Fibroblast of skin of left biceps (primary cell): ENCODE data around the gene OSTN.
"Not testable (repeated sequence)": the region's sequence is repeated elsewhere in the genome, so short reads cannot be mapped to it uniquely, and the experiment has no call there.

Experiments used
- DNase-seq, 2 experiments: peaks; one replicate each; pipeline ENCODE4 v3.0.0-alpha.2; 2013; ENCODE audit warnings: low read depth in 2 of 2

Gene OSTN

DNA sequence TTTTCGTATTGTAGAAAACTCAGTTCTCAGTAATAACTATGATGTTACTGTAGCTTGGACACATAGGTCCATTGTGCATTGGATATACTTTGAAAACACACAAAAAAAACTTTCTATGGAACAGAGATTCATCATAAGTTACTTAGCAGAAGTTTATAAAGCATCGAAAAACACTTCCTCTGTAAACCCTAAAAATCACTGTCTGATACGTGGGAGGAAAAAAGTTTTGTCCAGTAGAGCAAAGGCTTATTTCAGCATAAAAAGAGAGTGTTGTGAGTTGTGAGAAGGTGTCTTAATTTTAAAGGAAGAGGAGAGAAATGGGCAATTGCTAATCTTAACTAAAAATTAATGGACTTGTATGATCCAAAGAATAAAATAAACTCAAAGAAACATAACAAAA is 64.8 kb downstream of the OSTN start:
- DNase-seq, result no peak

DNA sequence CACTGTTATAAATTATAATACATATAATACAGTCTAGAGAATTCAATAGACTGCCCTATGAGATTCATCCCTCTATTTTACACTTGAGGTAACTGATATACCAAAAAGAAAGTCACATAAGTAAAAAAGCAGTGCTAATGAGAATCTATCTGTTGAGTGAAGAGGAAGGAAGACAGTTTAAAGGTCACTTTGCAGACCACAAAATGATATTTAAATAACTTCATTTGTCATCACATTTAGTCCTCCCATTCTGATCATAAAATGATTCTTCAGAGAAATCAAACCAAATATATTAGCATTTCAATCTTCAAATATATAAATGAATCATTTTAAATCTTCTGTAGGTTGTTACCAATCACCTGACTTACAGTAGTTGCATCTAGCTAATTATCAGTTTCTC is 69.7 kb downstream of the OSTN start:
- no peak for DNase-seq

DNA sequence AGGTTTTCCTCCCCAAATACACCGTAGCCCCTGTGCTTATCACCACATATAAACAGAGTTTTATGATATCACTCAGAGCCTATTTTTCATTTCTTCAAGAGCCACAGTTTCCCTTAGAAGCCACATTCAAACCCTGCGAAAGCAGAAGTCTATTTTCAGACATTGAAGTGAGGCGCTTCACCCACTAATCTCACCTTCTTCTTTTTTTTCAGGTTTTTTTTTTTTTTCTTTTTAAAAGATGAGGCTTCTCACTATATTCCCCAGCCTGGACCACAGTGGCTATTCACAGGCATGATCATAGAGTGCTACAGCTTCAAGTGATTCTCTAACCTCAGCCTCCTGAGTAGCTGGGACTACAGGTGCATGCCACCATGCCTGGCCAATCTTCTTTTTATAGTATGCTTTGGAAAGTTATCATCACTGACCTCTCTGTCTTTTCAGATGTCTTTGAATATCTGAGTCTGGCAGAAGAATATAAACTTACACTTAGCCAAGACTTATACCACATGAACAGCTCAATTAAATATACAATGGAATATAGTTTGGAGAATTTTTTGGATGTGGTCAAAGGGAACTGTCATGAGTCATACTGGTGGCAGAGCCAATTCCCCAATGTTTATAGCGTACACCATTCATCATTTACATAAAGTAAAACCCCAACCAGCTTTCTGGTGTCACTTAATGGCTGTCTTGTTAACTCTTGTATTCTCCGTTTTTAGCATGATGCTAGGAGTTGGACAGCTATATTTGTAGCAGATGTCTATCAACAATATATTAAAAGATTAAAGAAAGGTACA is 70.4 kb downstream of the OSTN start:
- DNase-seq, result no peak

DNA sequence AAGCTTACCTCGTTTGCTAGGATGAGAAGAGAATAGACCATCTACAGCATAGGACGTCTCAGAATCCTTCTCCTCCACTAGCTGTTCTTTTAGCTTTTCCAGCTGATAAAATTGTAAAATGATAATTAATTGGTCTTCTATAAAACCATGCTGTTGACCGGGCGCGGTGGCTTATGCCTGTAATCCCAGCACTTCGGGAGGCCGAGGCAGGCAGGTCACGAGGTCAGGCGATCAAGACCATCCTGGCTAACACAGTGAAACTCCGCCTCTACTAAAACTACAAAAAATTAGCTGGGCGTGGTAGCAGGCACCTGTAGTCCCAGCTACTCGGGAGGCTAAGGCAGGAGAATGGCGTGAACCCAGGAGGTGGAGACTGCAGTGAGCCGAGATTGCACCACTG is 76.2 kb downstream of the OSTN start:
- DNase-seq, result not testable (repeated sequence)

DNA sequence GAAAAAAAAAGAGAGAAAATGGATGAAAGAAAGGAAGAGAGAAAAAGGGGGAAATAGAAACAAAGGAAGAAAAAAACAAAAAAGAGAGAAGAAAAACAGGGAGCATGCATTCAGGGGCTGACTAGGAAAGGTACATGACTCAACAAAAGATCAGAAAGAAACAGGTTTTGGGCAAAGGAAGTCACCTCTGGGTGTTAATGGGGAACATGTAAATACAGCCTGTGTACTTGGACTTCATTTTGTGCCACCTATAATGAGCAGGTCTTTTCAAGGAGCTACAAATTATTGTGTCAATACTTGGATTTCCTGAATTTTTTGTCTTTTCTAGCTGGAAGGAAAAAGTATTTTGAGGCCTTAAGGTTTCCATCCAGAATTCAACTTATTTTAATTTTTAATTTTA is 76.7 kb downstream of the OSTN start:
- no peak for DNase-seq

DNA sequence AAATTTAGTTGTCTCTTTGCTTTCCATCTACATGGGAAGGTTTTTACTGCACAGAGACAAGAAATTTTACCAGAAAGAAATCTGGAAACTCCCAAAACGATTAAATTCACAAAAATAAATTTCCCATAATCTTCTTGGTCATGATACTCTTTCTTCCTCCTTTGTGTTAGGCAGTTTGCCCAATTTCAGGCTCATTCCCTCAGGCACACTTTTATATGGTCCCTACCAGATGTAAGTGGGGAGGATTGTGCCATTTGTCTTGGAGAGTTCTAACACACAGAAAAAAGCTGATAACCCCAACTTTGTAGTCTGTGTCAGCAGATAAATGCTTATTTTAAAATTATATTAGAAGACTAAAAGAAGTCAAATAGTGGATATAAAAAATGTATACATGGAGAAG is 81.1 kb downstream of the OSTN start:
- no peak for DNase-seq

DNA sequence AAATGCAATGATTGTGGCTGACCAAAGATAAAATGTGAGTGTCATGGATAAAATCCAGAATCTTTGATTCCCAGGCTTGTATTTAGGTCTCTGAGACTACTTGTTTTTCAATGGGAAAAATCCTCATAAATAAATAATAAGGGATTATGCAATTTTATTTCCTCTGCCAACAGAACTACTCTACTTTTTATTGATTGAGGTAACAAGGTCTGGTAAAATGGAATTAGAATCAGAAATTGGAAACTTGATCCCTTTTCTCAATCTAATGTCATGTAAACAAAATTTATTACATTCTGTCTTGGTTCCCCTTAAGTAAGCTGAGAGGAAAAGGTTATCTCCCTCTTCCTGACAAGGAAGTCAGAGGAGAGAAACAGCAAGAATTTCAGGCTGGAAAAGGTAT is 81.8 kb downstream of the OSTN start:
- no peak for DNase-seq

DNA sequence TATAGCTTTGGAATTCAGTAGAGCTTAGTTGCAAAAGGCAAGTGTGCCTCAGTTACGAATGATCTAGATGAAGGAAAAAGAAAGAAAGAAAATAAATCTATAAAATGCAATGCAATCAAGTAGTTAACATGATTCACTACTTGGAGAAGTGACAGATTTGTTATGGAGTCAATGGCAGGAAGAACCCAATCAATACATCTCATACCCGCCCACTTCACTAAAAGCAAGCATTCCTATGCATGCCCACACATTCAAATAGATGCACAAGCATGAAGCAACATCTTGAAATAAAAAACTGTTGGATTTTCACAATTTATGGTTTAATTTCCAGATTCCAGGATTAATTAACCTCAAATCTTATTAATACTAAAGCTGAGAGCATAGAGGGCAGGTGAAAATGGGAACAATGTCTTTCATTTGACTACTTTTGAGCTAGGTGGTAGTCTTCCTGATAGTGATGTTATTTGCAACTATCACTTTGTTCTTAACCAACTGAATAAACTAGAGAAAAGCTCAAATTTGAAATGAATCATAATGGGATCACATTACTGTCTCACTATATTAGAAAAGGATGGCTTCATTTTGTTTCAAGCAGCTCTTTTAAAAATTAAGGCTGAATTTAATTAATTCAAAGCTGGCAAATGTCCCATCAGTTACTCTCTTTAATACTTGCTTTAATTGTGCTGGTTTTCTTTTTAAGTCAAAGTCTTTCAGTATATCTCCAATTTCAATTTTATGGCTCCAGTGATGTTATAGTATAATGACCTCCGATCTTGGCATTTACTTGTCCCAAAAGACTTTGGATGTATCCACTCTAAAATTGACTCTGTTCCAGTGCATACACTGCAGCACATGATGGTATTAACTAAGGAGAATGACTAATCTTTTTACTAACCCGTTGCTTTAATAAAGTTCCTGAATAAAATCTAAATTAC is 83.5 kb downstream of the OSTN start:
- DNase-seq, result no peak

DNA sequence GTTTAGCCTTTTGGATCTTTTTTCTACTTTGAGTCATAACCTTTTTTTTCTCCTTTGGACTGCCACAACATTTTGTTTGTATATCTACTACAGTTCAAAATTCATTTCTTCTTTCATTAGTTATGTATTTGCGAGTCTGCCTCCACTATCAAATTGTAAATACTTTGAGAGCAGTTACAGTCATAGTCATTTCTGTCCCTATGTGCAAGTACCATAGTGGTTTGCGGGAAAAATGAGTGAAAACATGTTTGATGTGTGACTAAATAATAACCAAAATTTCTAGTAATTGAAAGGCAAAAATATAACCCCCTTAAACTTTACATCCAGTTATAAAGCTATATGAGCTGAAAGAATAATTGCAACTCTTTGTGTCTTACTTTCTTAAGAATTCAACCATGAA is 84.4 kb downstream of the OSTN start:
- DNase-seq, result no peak

DNA sequence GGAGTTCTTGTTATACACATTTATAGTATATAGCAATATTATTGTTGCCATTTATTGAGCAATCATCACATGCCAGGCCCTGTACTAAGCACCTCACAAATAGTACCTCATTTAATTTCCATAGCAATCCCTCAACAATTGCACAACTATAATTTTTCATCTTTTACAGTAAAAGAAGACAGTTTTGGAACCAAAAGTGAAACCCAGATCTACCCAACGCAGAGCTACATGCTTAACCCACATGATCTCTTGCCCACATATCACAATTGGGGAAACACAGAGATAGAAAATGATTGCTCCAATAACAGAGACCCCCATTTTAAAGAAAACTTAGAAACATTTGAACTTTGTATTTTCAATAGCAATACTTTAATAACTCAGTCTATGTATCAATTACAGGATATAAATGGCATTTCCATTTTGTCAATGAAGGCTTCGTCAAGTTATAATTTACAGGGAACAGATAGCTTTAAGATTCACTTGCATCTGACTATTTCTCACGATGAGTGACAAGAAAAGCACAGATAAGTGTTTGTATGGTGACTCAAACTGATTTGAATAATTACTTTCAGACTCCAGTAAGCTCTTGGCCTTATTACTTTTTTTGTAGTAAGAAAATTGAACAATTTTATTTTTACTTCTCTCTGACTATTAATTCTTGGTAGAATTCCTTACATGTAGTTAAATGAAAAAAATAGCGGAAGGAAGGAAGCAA is 91.4 kb downstream of the OSTN start:
- peak in 1 of 2 experiments; percentile 2 for DNase-seq

DNA sequence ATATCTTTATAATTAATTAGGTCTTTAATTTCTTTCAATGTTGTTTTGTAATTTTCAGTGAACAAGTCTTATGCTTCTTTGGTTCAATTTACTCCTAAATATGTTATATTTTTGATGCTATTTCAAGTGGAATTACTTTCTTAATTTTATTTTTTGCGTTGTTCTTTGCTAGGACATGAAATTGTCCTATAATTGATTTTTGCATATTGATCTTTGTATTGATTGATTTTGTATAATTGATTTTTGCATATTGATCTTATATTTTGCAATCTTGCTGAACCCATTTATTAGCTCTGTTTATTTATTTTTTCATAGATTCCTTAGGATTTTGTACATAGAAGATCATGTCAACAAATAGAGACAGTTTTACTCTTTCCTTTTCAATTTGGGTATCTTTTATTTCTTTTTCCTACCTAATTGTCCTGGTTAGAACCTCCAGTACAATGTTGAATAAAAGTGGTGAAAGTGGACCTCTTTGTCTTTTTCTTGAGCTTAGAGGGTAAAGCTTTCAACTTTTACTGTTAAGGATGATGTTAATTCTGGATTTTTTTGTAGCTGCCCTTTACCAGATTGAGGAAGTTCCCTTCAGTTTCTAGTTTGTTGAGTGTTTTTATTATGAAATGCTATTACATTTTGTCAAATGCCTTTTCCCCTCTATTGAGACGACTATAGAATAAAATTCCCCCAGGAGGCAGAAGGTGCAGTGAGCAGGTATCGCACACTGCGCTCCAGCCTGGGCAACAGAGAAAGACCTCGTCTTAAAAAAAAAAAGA is 93.4 kb downstream of the OSTN start:
- no peak for DNase-seq

DNA sequence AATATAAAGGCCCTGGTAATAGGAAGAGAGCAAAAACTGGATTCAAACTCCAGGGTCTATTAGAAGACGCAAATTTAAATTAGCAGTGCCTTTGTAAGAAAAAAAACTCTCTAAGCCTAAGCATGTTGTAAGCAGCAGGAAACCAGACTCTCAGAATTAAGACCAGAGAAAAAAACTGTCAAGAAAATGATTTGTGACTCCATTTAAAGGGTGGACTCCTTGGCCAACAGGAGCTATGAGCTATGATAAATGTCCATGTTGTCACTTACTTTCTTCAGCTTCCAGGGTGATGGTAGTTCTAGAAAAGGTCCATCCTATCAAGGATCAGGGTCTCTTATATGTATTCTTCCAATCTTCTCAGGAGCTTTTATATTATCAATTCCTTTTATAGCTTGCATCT is 95.2 kb downstream of the OSTN start:
- no peak for DNase-seq

DNA sequence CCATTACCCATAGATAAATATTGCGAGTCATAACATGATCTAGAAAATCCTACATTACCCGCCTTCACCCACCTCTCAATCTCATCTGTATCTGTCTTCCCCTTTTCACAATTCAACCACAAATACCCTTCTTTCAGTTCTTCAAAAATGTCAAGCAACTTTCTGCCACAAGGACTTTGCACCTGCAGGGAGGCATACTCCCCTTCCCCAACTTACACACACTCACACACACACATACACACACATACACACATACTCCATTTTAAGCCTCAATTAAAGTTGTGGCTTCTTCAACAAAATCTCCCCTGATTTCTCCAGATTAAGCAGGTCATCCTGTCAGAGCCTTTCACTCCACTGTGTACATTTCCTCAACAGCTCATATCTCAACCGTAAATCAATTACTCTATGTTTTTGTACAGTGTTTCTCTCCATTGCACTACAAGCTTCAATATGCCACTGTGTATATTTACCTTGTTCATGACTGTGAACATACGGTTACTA is 97.0 kb downstream of the OSTN start:
- no peak for DNase-seq

DNA sequence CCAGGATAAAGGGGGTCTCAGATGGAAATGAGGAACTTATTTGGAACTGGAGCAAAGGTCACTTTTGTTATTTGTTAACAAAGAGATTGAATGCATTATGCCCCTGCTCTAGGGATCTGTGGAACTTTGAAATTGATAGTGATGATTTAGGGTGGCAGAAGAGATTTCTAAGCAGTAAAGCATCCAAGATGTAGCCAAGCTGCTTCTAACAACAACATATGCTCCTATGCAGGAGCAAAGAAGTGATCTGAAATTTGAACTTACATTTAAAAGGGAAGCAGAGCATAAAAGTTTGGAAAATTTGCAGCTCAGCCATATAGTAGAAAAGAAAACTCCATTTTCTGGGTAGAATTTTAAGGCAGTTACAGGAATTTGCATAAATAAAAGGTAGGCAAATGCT is 99.8 kb downstream of the OSTN start:
- no peak for DNase-seq

DNA sequence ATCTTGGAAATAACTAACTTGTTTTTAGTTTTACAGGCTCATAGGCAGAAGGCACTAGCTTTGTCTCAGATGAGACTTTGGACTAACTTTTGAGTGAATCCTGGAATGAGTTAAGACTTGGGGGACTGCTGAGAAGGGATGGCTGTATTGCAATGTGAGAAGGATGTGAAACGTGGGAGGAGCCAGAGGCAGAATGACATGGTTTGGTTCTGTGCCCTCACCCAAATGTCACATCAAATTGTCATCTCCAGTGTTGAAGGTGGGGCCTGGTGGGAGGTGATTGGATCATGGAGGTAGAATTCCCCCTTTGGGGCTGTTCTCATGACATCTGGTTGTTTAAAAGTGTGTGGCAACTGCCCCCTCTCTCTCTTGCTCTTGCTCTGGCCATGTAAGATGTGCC is 101.4 kb downstream of the OSTN start:
- DNase-seq, result no peak

DNA sequence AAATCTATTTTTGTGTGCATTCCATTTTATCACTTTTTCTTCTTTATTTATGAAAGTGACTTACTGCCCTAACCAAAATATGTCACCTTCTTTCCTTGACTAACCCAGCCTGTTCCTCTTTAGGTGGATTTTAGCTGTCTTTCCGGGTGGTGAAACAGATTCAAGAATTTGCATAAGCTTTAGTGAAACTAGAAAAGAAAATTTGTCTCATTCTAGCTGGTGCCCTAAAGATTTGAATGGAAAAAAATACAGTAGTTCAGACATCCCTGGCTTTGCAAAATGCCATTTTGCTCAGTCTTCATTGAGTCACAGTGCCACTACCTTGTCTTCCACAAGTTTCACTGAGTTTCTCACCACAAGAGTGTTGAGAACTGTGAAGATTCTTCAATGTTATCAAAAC is 102.0 kb downstream of the OSTN start:
- DNase-seq, result no peak

DNA sequence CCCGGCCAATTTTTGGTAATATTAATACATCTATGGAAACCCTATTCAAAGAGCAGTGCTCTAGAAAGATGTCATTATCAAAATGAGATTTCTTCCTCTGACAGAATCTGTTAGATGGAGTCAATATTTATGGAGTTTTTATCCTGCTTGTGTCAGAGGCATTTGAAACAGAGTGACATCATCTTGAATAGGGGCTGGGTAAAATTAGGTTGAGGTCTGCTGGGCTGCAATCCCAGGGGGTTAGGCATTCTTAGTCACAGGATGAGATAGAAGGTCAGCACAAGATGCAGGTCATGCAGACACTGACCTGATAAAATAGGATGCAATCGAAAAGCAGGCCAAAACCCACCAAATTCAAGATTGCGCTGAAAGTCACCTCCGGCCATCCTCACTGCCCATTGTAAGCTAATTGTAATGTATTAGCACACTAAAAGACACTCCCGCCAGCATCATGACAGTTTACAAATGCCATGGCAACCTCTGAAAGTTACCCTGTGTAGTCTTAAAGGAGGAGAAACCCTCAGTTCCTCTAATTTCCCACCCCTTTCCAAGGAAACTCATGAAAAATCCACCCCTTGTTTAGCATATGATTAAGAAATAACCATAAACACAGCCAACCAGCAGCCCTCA is 102.9 kb downstream of the OSTN start:
- DNase-seq, result no peak

DNA sequence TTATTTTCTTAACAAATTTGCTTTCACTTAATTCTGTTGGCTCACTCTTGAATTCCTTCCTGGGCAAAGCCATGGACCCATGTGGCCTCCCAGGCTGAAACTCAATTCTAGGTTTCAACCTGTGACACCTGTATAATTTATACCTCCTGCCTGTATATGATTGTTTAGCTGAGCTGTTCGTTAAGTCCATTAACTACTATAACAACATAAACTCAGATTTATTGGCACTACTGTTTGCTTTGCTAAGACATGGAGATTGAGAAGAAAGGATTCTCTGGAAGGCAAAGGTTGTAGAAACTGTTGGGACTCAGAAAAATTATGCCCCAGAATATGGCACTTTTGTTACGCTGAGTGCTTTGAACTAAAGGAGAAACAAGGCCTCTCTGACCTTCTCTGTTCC is 103.4 kb downstream of the OSTN start:
- DNase-seq, result no peak

DNA sequence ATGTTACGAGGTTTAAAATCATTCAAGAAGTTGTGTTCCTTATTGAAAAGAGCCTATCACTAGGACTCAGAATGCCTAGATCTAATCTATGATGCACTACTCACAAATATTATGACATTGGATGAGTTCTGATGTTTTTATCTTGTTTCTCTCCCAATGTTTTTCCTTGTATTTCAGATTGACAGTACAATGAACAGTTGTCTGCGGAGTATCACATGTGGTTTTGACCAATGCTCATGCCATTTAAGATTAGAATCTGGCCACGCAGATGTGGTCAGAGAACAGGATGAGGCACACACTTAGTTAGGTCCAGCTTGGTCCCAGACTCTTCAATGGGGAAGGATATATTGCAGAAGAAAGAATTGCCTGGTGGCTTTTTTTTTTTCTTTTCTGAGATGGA is 104.6 kb downstream of the OSTN start:
- DNase-seq, result no peak

DNA sequence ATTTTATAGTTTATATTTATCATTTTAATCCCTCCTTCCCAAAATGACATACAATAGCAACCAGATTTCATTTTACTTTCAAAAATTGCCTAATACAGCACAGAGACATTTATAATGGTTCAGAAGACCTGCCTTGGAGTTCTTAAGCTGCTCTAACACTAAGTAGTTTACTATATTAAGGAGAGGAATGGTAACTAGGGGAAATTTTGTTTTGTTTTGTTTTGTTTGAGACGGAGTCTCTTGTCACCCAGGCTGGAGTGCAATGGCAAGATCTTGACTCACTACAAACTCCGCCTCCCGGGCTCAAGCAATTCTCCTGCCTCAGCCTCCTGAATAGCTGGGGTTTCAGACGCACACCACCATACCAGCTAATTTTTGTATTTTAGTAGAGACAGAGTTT is 107.4 kb downstream of the OSTN start:
- DNase-seq, result no peak

DNA sequence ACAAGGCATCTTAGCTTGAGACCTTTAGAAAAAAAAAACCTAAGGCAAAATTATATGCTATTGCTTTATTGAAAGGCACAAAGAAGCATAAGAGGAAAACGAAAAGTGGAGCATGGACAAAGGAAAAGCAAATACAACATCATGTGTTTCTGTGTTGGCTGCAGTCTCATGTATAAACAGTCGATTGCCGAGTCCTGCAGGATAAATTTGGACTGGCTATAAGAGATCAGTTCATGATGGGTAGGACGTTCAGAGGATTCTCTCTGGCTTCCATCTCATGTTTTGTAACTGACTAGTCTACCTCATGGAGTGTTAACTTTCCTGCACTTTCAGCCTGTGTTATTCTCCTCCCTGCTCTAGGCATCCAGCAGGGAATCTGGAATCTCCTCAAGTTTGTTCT is 108.3 kb downstream of the OSTN start:
- DNase-seq, result no peak
